ENCODE data around the gene SGSH. TPM values are rescaled to one million over a fixed set of nuclear protein-coding genes. Genes with fewer than 3 reads are reported as not detected.

The SGSH gene
- 17.6 to 25.7 TPM (median 22.6 TPM) in 5 replicates for total RNA-seq (2022; extraction: Qiagen RNA extraction)

GRCh38 chr17:80220054-80220735, at the start of gene SGSH, which contains the start of gene SLC26A11:
TSS of gene SGSH (minus strand) at chr17:80220333. CDS start at chr17:80220313, 20 bp downstream.
TSS of gene SLC26A11 (plus strand) at chr17:80220427. CDS start at chr17:80221561, 1,134 bp downstream.

GRCh38 chr17:80260791-80261158, 40.6 kb upstream of the SGSH start, which contains the start of gene RNF213:
TSS of gene RNF213 (plus strand) at chr17:80260852. CDS start at chr17:80263682, 2,830 bp downstream.

GRCh38 chr17:80169784-80170500, 50.2 kb downstream of the SGSH start, which contains the start of gene CARD14:
TSS of gene CARD14 (plus strand) at chr17:80170030. CDS start at chr17:80181439, 11,409 bp downstream.

Other genes starting within 250 kb of the SGSH start
- gene TBC1D16, start 184.5 kb downstream of the SGSH start, total RNA-seq (2022; extraction: Qiagen RNA extraction): 10.2 to 19.0 TPM (median 17.7 TPM) in 5 replicates
- gene CCDC40, start 183.7 kb downstream of the SGSH start, total RNA-seq (2022; extraction: Qiagen RNA extraction): 7.0 to 9.4 TPM (median 8.8 TPM) in 5 replicates
- 41.2 to 68.6 TPM (median 61.1 TPM) in 5 replicates for gene GAA, start 118.8 kb downstream of the SGSH start, total RNA-seq (2022; extraction: Qiagen RNA extraction)
- 203 to 229 TPM (median 219 TPM) in 5 replicates for gene EIF4A3, start 73.2 kb downstream of the SGSH start, total RNA-seq (2022; extraction: Qiagen RNA extraction)
- gene CARD14, start 50.3 kb downstream of the SGSH start, total RNA-seq (2022; extraction: Qiagen RNA extraction): 0.22 to 0.42 TPM (median 0.38 TPM) in 5 replicates
- 10.2 to 14.0 TPM (median 12.8 TPM) in 5 replicates for gene SLC26A11, start 94 bp upstream of the SGSH start, total RNA-seq (2022; extraction: Qiagen RNA extraction)
- 45.2 to 70.2 TPM (median 64.5 TPM) in 5 replicates for gene RNF213, start 40.5 kb upstream of the SGSH start, total RNA-seq (2022; extraction: Qiagen RNA extraction)
- gene ENDOV, start 194.8 kb upstream of the SGSH start, total RNA-seq (2022; extraction: Qiagen RNA extraction): 39.4 to 47.2 TPM (median 41.0 TPM) in 5 replicates